Measurements from ENCODE around the gene TEX13B. TPM values are rescaled to one million over a fixed set of nuclear protein-coding genes. Genes with fewer than 3 reads are reported as not detected.

TEX13B gene
- polyA plus RNA-seq: not detected

- Histone ChIP-seq H3K4me1 (ENCODE audit: control insufficient read depth in 2 of 2, insufficient read depth in 2 of 2, low read length in 1 of 2) (no peaks in the 10 kb centered on the region), H3K27ac (ENCODE audit: low read depth in 2 of 2, low read length in 1 of 2) (no peak within 1 kb of the TSS), H3K4me3 (ENCODE audit: low read depth in 1 of 2, low read length in 2 of 2) (no peak within 1 kb of the TSS), H3K36me3 (ENCODE audit: control insufficient read depth in 2 of 2, insufficient read depth in 2 of 2, low read length in 1 of 2) (no peaks in the 10 kb centered on the region), H3K9me3 (ENCODE audit: control insufficient read depth in 2 of 2, insufficient read depth in 1 of 2, low read depth in 1 of 2, low read length in 1 of 2) (no peaks in the 10 kb centered on the region), H3K27me3 (ENCODE audit: control insufficient read depth in 1 of 2, insufficient read depth in 2 of 2, low read length in 2 of 2) (no peaks in the 10 kb centered on the region)
- WGBS, 2 donors: 73 to 90% methylated on average over 6 of the region's 6 CpGs
These were observed at the start of gene TEX13B for GRCh38 chrX:107982356-107982755. Gene TEX13B (minus strand): TSS chrX:107982370. CDS start chrX:107982127, 243 bp downstream.

- no peak overlapping the region for H3K4me3 ChIP-seq (ENCODE audit: low read depth in 1 of 2, low read length in 2 of 2)
- H3K27ac ChIP-seq (ENCODE audit: low read depth in 2 of 2, low read length in 1 of 2): no peak overlapping the region
- H3K36me3 ChIP-seq (ENCODE audit: control insufficient read depth in 2 of 2, insufficient read depth in 2 of 2, low read length in 1 of 2): no peaks in the 10 kb centered on the region
- no peaks in the 10 kb centered on the region for H3K9me3 ChIP-seq (ENCODE audit: control insufficient read depth in 2 of 2, insufficient read depth in 1 of 2, low read depth in 1 of 2, low read length in 1 of 2)
- H3K27me3 ChIP-seq (ENCODE audit: control insufficient read depth in 1 of 2, insufficient read depth in 2 of 2, low read length in 2 of 2): peaks cover 0 to 4% of the 10 kb centered on the region in 2 donors
- WGBS, 2 donors: 80 to 83% methylated on average over 5 of the region's 5 CpGs
- no peaks in the 10 kb centered on the region for H3K4me1 ChIP-seq (ENCODE audit: control insufficient read depth in 2 of 2, insufficient read depth in 2 of 2, low read length in 1 of 2)
These were observed 48.0 kb upstream of the TEX13B start for GRCh38 chrX:108029928-108030711.

GRCh38 chrX:108028854-108029253 is 46.7 kb upstream of the TEX13B start:
- Histone ChIP-seq H3K9me3 (ENCODE audit: control insufficient read depth in 2 of 2, insufficient read depth in 1 of 2, low read depth in 1 of 2, low read length in 1 of 2) (no peaks in the 10 kb centered on the region), H3K36me3 (ENCODE audit: control insufficient read depth in 2 of 2, insufficient read depth in 2 of 2, low read length in 1 of 2) (no peaks in the 10 kb centered on the region), H3K27me3 (ENCODE audit: control insufficient read depth in 1 of 2, insufficient read depth in 2 of 2, low read length in 2 of 2) (peaks cover 0 to 4% of the 10 kb centered on the region in 2 donors), H3K4me3 (ENCODE audit: low read depth in 1 of 2, low read length in 2 of 2) (no peak overlapping the region), H3K27ac (ENCODE audit: low read depth in 2 of 2, low read length in 1 of 2) (no peak overlapping the region), H3K4me1 (ENCODE audit: control insufficient read depth in 2 of 2, insufficient read depth in 2 of 2, low read length in 1 of 2) (no peaks in the 10 kb centered on the region)
- WGBS, 2 donors: 85 to 92% methylated on average over 1 of the region's 1 CpG

GRCh38 chrX:108025954-108026600 is 43.9 kb upstream of the TEX13B start:
- Histone ChIP-seq H3K9me3 (ENCODE audit: control insufficient read depth in 2 of 2, insufficient read depth in 1 of 2, low read depth in 1 of 2, low read length in 1 of 2) (no peaks in the 10 kb centered on the region), H3K36me3 (ENCODE audit: control insufficient read depth in 2 of 2, insufficient read depth in 2 of 2, low read length in 1 of 2) (no peaks in the 10 kb centered on the region), H3K27ac (ENCODE audit: low read depth in 2 of 2, low read length in 1 of 2) (no peak overlapping the region), H3K27me3 (ENCODE audit: control insufficient read depth in 1 of 2, insufficient read depth in 2 of 2, low read length in 2 of 2) (peaks cover 0 to 4% of the 10 kb centered on the region in 2 donors), H3K4me1 (ENCODE audit: control insufficient read depth in 2 of 2, insufficient read depth in 2 of 2, low read length in 1 of 2) (no peaks in the 10 kb centered on the region), H3K4me3 (ENCODE audit: low read depth in 1 of 2, low read length in 2 of 2) (no peak overlapping the region)
- WGBS, 2 donors: 47 to 66% methylated on average over 2 of the region's 2 CpGs

GRCh38 chrX:108025376-108025775 is 43.2 kb upstream of the TEX13B start:
- Histone ChIP-seq H3K27ac (ENCODE audit: low read depth in 2 of 2, low read length in 1 of 2) (no peak overlapping the region), H3K36me3 (ENCODE audit: control insufficient read depth in 2 of 2, insufficient read depth in 2 of 2, low read length in 1 of 2) (no peaks in the 10 kb centered on the region), H3K9me3 (ENCODE audit: control insufficient read depth in 2 of 2, insufficient read depth in 1 of 2, low read depth in 1 of 2, low read length in 1 of 2) (no peaks in the 10 kb centered on the region), H3K27me3 (ENCODE audit: control insufficient read depth in 1 of 2, insufficient read depth in 2 of 2, low read length in 2 of 2) (peaks cover 0 to 4% of the 10 kb centered on the region in 2 donors), H3K4me3 (ENCODE audit: low read depth in 1 of 2, low read length in 2 of 2) (no peak overlapping the region), H3K4me1 (ENCODE audit: control insufficient read depth in 2 of 2, insufficient read depth in 2 of 2, low read length in 1 of 2) (no peaks in the 10 kb centered on the region)
- WGBS, 2 donors: 86 to 98% methylated on average over 1 of the region's 1 CpG

- 65 to 81% methylated on average over 1 of the region's 1 CpG for WGBS, 2 donors
- Histone ChIP-seq H3K36me3 (ENCODE audit: control insufficient read depth in 2 of 2, insufficient read depth in 2 of 2, low read length in 1 of 2) (no peaks in the 10 kb centered on the region), H3K27me3 (ENCODE audit: control insufficient read depth in 1 of 2, insufficient read depth in 2 of 2, low read length in 2 of 2) (peaks cover 0 to 4% of the 10 kb centered on the region in 2 donors), H3K9me3 (ENCODE audit: control insufficient read depth in 2 of 2, insufficient read depth in 1 of 2, low read depth in 1 of 2, low read length in 1 of 2) (no peaks in the 10 kb centered on the region), H3K4me3 (ENCODE audit: low read depth in 1 of 2, low read length in 2 of 2) (no peak overlapping the region), H3K4me1 (ENCODE audit: control insufficient read depth in 2 of 2, insufficient read depth in 2 of 2, low read length in 1 of 2) (no peaks in the 10 kb centered on the region), H3K27ac (ENCODE audit: low read depth in 2 of 2, low read length in 1 of 2) (no peak overlapping the region)
These were observed 40.4 kb upstream of the TEX13B start for GRCh38 chrX:108022491-108023089.

- H3K4me3 ChIP-seq (ENCODE audit: low read depth in 1 of 2, low read length in 2 of 2): no peak overlapping the region
- no peaks in the 10 kb centered on the region for H3K9me3 ChIP-seq (ENCODE audit: control insufficient read depth in 2 of 2, insufficient read depth in 1 of 2, low read depth in 1 of 2, low read length in 1 of 2)
- H3K27me3 ChIP-seq (ENCODE audit: control insufficient read depth in 1 of 2, insufficient read depth in 2 of 2, low read length in 2 of 2): no peaks in the 10 kb centered on the region
- H3K27ac ChIP-seq (ENCODE audit: low read depth in 2 of 2, low read length in 1 of 2): no peak overlapping the region
- H3K4me1 ChIP-seq (ENCODE audit: control insufficient read depth in 2 of 2, insufficient read depth in 2 of 2, low read length in 1 of 2): no peaks in the 10 kb centered on the region
- no peaks in the 10 kb centered on the region for H3K36me3 ChIP-seq (ENCODE audit: control insufficient read depth in 2 of 2, insufficient read depth in 2 of 2, low read length in 1 of 2)
- WGBS, 2 donors: 15 to 23% methylated on average over 2 of the region's 2 CpGs
These were observed 38.5 kb upstream of the TEX13B start for GRCh38 chrX:108020631-108021030.

GRCh38 chrX:108019382-108019875 is 37.3 kb upstream of the TEX13B start:
- no peaks in the 10 kb centered on the region for H3K9me3 ChIP-seq (ENCODE audit: control insufficient read depth in 2 of 2, insufficient read depth in 1 of 2, low read depth in 1 of 2, low read length in 1 of 2)
- no peak overlapping the region for H3K27ac ChIP-seq (ENCODE audit: low read depth in 2 of 2, low read length in 1 of 2)
- H3K4me3 ChIP-seq (ENCODE audit: low read depth in 1 of 2, low read length in 2 of 2): no peak overlapping the region
- H3K27me3 ChIP-seq (ENCODE audit: control insufficient read depth in 1 of 2, insufficient read depth in 2 of 2, low read length in 2 of 2): no peaks in the 10 kb centered on the region
- no peaks in the 10 kb centered on the region for H3K4me1 ChIP-seq (ENCODE audit: control insufficient read depth in 2 of 2, insufficient read depth in 2 of 2, low read length in 1 of 2)
- 46 to 69% methylated on average over 3 of the region's 3 CpGs for WGBS, 2 donors
- H3K36me3 ChIP-seq (ENCODE audit: control insufficient read depth in 2 of 2, insufficient read depth in 2 of 2, low read length in 1 of 2): no peaks in the 10 kb centered on the region

- Histone ChIP-seq H3K27me3 (ENCODE audit: control insufficient read depth in 1 of 2, insufficient read depth in 2 of 2, low read length in 2 of 2) (no peaks in the 10 kb centered on the region), H3K4me1 (ENCODE audit: control insufficient read depth in 2 of 2, insufficient read depth in 2 of 2, low read length in 1 of 2) (no peaks in the 10 kb centered on the region), H3K27ac (ENCODE audit: low read depth in 2 of 2, low read length in 1 of 2) (no peak overlapping the region), H3K4me3 (ENCODE audit: low read depth in 1 of 2, low read length in 2 of 2) (no peak overlapping the region), H3K9me3 (ENCODE audit: control insufficient read depth in 2 of 2, insufficient read depth in 1 of 2, low read depth in 1 of 2, low read length in 1 of 2) (no peaks in the 10 kb centered on the region), H3K36me3 (ENCODE audit: control insufficient read depth in 2 of 2, insufficient read depth in 2 of 2, low read length in 1 of 2) (no peaks in the 10 kb centered on the region)
- whole genome bisulfite sequencing, 2 donors: 69 to 85% methylated on average over 4 of the region's 4 CpGs
These were observed 36.6 kb upstream of the TEX13B start for GRCh38 chrX:108018656-108019381.
